H1 (cell line): Measurements from ENCODE around the gene DYSF. TPM values are rescaled to one million over a fixed set of nuclear protein-coding genes. Genes with fewer than 3 reads are reported as not detected.

Experiments
- CTCF ChIA-PET: fragments of 300-600 bp; sonication (Branson Sonifier 250); formaldehyde crosslinking; loops from one replicate; lab custom pipeline; 2021; ENCODE audit not compliant: partially characterized antibody; lab: Charles Lee
- POLR2A ChIA-PET: fragments of 300-600 bp; sonication (Branson Sonifier 250); formaldehyde crosslinking; loops from one replicate; lab custom pipeline; 2021; ENCODE audit warnings: inconsistent platforms; ENCODE audit not compliant: partially characterized antibody; lab: Charles Lee
- DNase-seq, 2 experiments: peaks; one replicate each; pipeline versions ENCODE4 v3.0.0 to v3.0.0-alpha.2; 2010 to 2022; ENCODE audit warnings: low spot score in 2 of 2, low read depth in 1 of 2, mixed read lengths in 1 of 2
- FAIRE-seq: peaks from 2 replicates; lab custom pipeline; 2011; peaks lifted over from hg19 to GRCh38; lab: Jason Lieb, UNC
- H2AFZ ChIP-seq: 2 replicates; pipeline ENCODE4 v1.8.1; 2012; ENCODE audit warnings: low read length, inconsistent platforms
- H2AK5ac ChIP-seq: 2 replicates; pipeline ENCODE4 v1.6.1; 2013; ENCODE audit warnings: low read depth, low read length
- H2BK120ac ChIP-seq: replicated peaks from 2 replicates; pipeline ENCODE3; 2013; ENCODE audit warnings: low read depth, low read length, inconsistent platforms
- H2BK12ac ChIP-seq: 2 replicates; pipeline ENCODE4 v1.6.1; 2013; ENCODE audit warnings: low read depth, low read length
- H2BK15ac ChIP-seq: 2 replicates; pipeline ENCODE4 v1.6.1; 2013; ENCODE audit warnings: low read length
- H2BK20ac ChIP-seq: 2 replicates; pipeline ENCODE4 v1.6.1; 2013; ENCODE audit warnings: low read length
- H2BK5ac ChIP-seq: 2 replicates; pipeline ENCODE4 v1.6.1; 2013; ENCODE audit warnings: low read depth, low read length
- H3K14ac ChIP-seq: 2 replicates; pipeline ENCODE4 v1.6.1; 2013; ENCODE audit warnings: inconsistent platforms; ENCODE audit not compliant: insufficient read length
- H3K18ac ChIP-seq: 2 replicates; pipeline ENCODE4 v1.6.1; 2013; ENCODE audit warnings: low read length; ENCODE audit errors: extremely low read depth
- H3K23ac ChIP-seq: 2 replicates; pipeline ENCODE4 v1.6.1; 2013; ENCODE audit warnings: inconsistent platforms; ENCODE audit not compliant: insufficient read length
- H3K23me2 ChIP-seq: 2 replicates; pipeline ENCODE4 v1.6.1; 2013; ENCODE audit warnings: low read depth, low read length
- H3K27ac ChIP-seq: 2 replicates; pipeline ENCODE4 v1.6.1; 2011; ENCODE audit warnings: low read depth, low read length, inconsistent platforms
- H3K27me3 ChIP-seq, 4 experiments: replicated peaks in 1 of 4; 1 replicate in 1 of 4; 2 replicates in 3 of 4; pipeline versions ENCODE4 v1.6.1 to v1.8.1; 2011 to 2013; ENCODE audit warnings: low read length in 3 of 4, mild to moderate bottlenecking in 3 of 4, inconsistent platforms in 2 of 4, mixed read lengths in 2 of 4, moderate library complexity in 1 of 4; ENCODE audit not compliant: control insufficient read depth in 3 of 4, insufficient read depth in 3 of 4; ENCODE audit errors: extremely low read depth in 1 of 4
- H3K36me3 ChIP-seq, 4 experiments: 2 replicates each; pipeline versions ENCODE4 v1.6.1 to v1.8.1; 2011 to 2013; ENCODE audit warnings: mild to moderate bottlenecking in 4 of 4, low read length in 3 of 4, moderate library complexity in 2 of 4, control low read depth in 1 of 4, inconsistent platforms in 1 of 4; ENCODE audit not compliant: insufficient read depth in 4 of 4, control insufficient read depth in 2 of 4
- H3K4ac ChIP-seq: replicated peaks from 2 replicates; pipeline ENCODE3; 2013; ENCODE audit warnings: low read length, low read depth, mixed read lengths, inconsistent platforms; ENCODE audit not compliant: insufficient read length
- H3K4me1 ChIP-seq, 4 experiments: replicated peaks in 1 of 4; 1 replicate in 1 of 4; 2 replicates in 3 of 4; pipeline versions ENCODE4 v1.6.1 to v1.8.1; 2011 to 2013; ENCODE audit warnings: low read length in 3 of 4, inconsistent platforms in 2 of 4, mixed read lengths in 1 of 4; ENCODE audit not compliant: insufficient read depth in 4 of 4, control insufficient read depth in 3 of 4
- H3K4me2 ChIP-seq, 2 experiments: 2 replicates each; pipeline versions ENCODE4 v1.6.1 to v1.8.1; 2011 to 2013; ENCODE audit warnings: low read depth in 2 of 2, low read length in 2 of 2, control low read depth in 1 of 2, inconsistent platforms in 1 of 2, mild to moderate bottlenecking in 1 of 2; ENCODE audit not compliant: insufficient read depth in 1 of 2
- H3K4me3 ChIP-seq, 4 experiments: fragments of 200-600, 300-600 bp in 1 of 4; sonication (generic), shearing (Covaris generic), sonication (Bioruptor Twin) in 1 of 4; 2 replicates each; pipeline versions ENCODE4 v1.5.1 to v1.8.1; 2011 to 2016; ENCODE audit warnings: low read length in 4 of 4, low read depth in 3 of 4, control low read depth in 2 of 4, inconsistent platforms in 2 of 4, mild to moderate bottlenecking in 2 of 4, mixed read lengths in 1 of 4, moderate library complexity in 1 of 4; ENCODE audit not compliant: insufficient read depth in 2 of 4; ENCODE audit errors: extremely low read depth in 1 of 4
- H3K56ac ChIP-seq: replicated peaks from 2 replicates; pipeline ENCODE3; 2013; ENCODE audit warnings: low read depth, mild to moderate bottlenecking, mixed read lengths, low read length, inconsistent platforms; ENCODE audit not compliant: insufficient read length
- H3K79me1 ChIP-seq: 2 replicates; pipeline ENCODE4 v1.6.1; 2013; ENCODE audit warnings: low read depth, low read length, control low read depth
- H3K79me2 ChIP-seq, 2 experiments: 2 replicates each; pipeline versions ENCODE4 v1.6.1 to v1.8.1; 2012 to 2013; ENCODE audit warnings: low read length in 2 of 2, mild to moderate bottlenecking in 2 of 2, inconsistent platforms in 1 of 2; ENCODE audit not compliant: insufficient read depth in 2 of 2, control insufficient read depth in 1 of 2
- H3K9ac ChIP-seq, 4 experiments: replicated peaks in 1 of 4; 1 replicate in 1 of 4; 2 replicates in 3 of 4; pipeline versions ENCODE4 v1.6.1 to v1.8.1; 2011 to 2013; ENCODE audit warnings: low read depth in 3 of 4, low read length in 3 of 4, control low read depth in 2 of 4, mild to moderate bottlenecking in 2 of 4, moderate library complexity in 2 of 4, inconsistent platforms in 1 of 4; ENCODE audit errors: extremely low read depth in 1 of 4
- H3K9me3 ChIP-seq, 2 experiments: 2 replicates each; pipeline versions ENCODE4 v1.6.1 to v1.8.1; 2012 to 2013; ENCODE audit warnings: mild to moderate bottlenecking in 2 of 2, moderate library complexity in 2 of 2, control low read depth in 1 of 2, inconsistent platforms in 1 of 2, low read depth in 1 of 2, low read length in 1 of 2, mixed read lengths in 1 of 2; ENCODE audit not compliant: insufficient read depth in 2 of 2
- H4K20me1 ChIP-seq, 2 experiments: replicated peaks in 1 of 2; 2 replicates each; pipeline versions ENCODE3 to v1.8.1; 2011 to 2013; ENCODE audit warnings: inconsistent platforms in 2 of 2, low read length in 2 of 2, mild to moderate bottlenecking in 1 of 2; ENCODE audit not compliant: insufficient read depth in 2 of 2, control insufficient read depth in 1 of 2
- H4K5ac ChIP-seq: 2 replicates; pipeline ENCODE4 v1.6.1; 2013; ENCODE audit warnings: low read length, low read depth, mixed read lengths, inconsistent platforms; ENCODE audit not compliant: insufficient read length
- H4K8ac ChIP-seq: 2 replicates; pipeline ENCODE4 v1.8.0; 2013; ENCODE audit warnings: mild to moderate bottlenecking, moderate library complexity, low read length, inconsistent platforms; ENCODE audit not compliant: insufficient read depth; ENCODE audit errors: extremely low read depth
- H4K91ac ChIP-seq: replicated peaks from 2 replicates; pipeline ENCODE3; 2013; ENCODE audit warnings: low read length, mixed read lengths, inconsistent platforms; ENCODE audit not compliant: insufficient read length
- BRCA1 ChIP-seq: IDR thresholded peaks from 2 replicates; pipeline ENCODE4 v1.6.1; 2012; ENCODE audit warnings: low read depth, low read length, improper control_type of control experiment
- CEBPB ChIP-seq: IDR thresholded peaks from 2 replicates; pipeline ENCODE4 v1.6.1; 2012; ENCODE audit warnings: low read depth, low read length
- JUND ChIP-seq: IDR thresholded peaks from 2 replicates; pipeline ENCODE4 v1.6.1; 2011; ENCODE audit warnings: mild to moderate bottlenecking, improper control_type of control experiment, low read length
- PHF8 ChIP-seq: fragments of 200-600 bp; sonication (generic); conservative IDR thresholded peaks from 2 replicates; pipeline ENCODE4 v1.7.1; 2012; ENCODE audit warnings: low read depth, mild to moderate bottlenecking, inconsistent platforms, low read length, moderate library complexity
- WGBS, 2 experiments: shearing (Covaris generic) in 1 of 2; methylation state at CpG; one replicate each; pipeline versions ENCODE4 v1.1.6 to v1.1.7; 2013 to 2015; ENCODE audit warnings: low lambda C conversion rate in 2 of 2, mixed read lengths in 2 of 2, inconsistent platforms in 1 of 2, low coverage in 1 of 2, missing lambda C conversion rate in 1 of 2; ENCODE audit not compliant: insufficient replicate concordance in 2 of 2, insufficient coverage in 1 of 2, insufficient read length in 1 of 2; ENCODE audit errors: extremely low coverage in 1 of 2, missing lambda C conversion rate in 1 of 2; 5-methylcytosine and 5-hydroxymethylcytosine counted together
- polyA plus RNA-seq, 7 experiments: library from polyadenylated mRNA; depleted of rRNA in 3 of 7; stranded (reverse) in 5 of 7; unstranded in 2 of 7; fragments of >200 nt in 5 of 7; fragments of 200-250 nt in 2 of 7; gene quantifications; 1 replicate in 5 of 7; 2 replicates in 1 of 7; 4 replicates in 1 of 7; pipeline versions ENCODE4 v1.2.1 to v1.2.3, GENCODE V29; 2011 to 2013; ENCODE audit warnings: missing spikeins in 2 of 7, mixed read lengths in 2 of 7
- total RNA-seq: library from RNA; stranded (reverse); fragmentation: NEBNext Ultra II Directional; extraction: Animal tissue kit (Norgen Biotek cat#: 25700); gene quantifications from 2 replicates; pipeline ENCODE4 v1.2.1, GENCODE V29; 2021

DYSF gene
- total and polyA plus RNA-seq, 2 of the 8 experiments (the other 6 are each of a cell fraction or from before 2014, with no cell fraction given): 5.8 to 7.1 TPM

DNA sequence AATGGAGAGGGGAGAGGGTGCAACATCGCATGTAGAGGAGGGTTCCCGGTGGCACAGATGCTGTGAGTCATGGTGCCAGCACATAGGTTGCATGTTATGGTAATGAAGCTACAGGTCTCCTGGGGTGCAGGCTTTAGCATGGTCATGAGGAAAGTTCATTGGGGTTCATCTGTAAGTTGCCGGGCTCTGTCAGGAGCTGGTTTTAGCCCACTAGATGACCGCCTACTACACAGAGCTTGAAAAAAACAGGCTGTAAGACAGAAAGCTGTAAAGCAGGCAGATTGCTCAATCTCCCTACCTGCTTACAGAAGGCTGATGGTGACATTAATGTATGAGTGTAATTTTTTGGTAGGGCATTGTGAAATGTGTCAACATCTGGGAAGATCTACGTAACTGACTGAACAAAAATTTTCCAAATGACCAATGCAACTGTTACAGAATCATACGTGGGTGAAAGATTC is 23.9 kb downstream of the DYSF start:
- H3K4me1 ChIP-seq: peaks cover 2 to 5% (median 4%) of the 10 kb centered on the region in 4 experiments; a peak in 5 of 7 replicates
- no peaks in the 10 kb centered on the region; a peak in 1 of 7 replicates for H3K27me3 ChIP-seq
- no peak overlapping the region for H2AFZ ChIP-seq
- no peaks in the 10 kb centered on the region for H3K79me1 ChIP-seq
- no peaks in the 10 kb centered on the region for H3K79me2 ChIP-seq
- no peak overlapping the region for H3K9ac ChIP-seq
- CTCF ChIA-PET: interaction anchor here (1.4 to 4.9 kb wide), 2 partner anchors 16 to 33 kb away, joined by 7 to 25 read pairs; no protein-coding TSS in a partner anchor
- no peaks in the 10 kb centered on the region for H4K20me1 ChIP-seq
- H3K36me3 ChIP-seq: no peaks in the 10 kb centered on the region
- no peak overlapping the region for H2AK5ac ChIP-seq
- no peak overlapping the region for H4K8ac ChIP-seq
- H2BK20ac ChIP-seq: no peak overlapping the region
- no peak overlapping the region for H4K5ac ChIP-seq
- no peak overlapping the region for H2BK15ac ChIP-seq
- H3K14ac ChIP-seq: no peak overlapping the region
- H2BK120ac ChIP-seq: no peak overlapping the region
- no peak overlapping the region for H4K91ac ChIP-seq
- no peaks in the 10 kb centered on the region for H3K9me3 ChIP-seq
- POLR2A ChIA-PET: no interaction called here
- H3K18ac ChIP-seq: no peak overlapping the region
- no peak overlapping the region for H3K4me2 ChIP-seq
- DNase-seq: no peak
- no peak overlapping the region for H2BK12ac ChIP-seq
- H3K4ac ChIP-seq: no peak overlapping the region
- WGBS, 2 experiments: 87% methylated on average over 6 of the region's 6 CpGs; no CpG with 5 or more reads in 1 of the 2 experiments
- no peak overlapping the region for H3K56ac ChIP-seq
- no peaks in the 10 kb centered on the region for H3K23me2 ChIP-seq
- H3K27ac ChIP-seq: no peak overlapping the region
- H3K4me3 ChIP-seq: no peak overlapping the region
- FAIRE-seq: no peak
- TF ChIP-seq JUND (no peak), BRCA1 (no peak), PHF8 (no peak), CEBPB (0 out of 2 replicates have a peak, but pooled peaks have one; percentile 33)
- no peak overlapping the region for H2BK5ac ChIP-seq
- no peak overlapping the region for H3K23ac ChIP-seq
